Osteoblast (primary cell): ENCODE results near the gene ANKRD13C. TPM values are rescaled to one million over a fixed set of nuclear protein-coding genes. Genes with fewer than 3 reads are reported as not detected.

Experiments
- DNase-seq: peaks from one replicate; pipeline ENCODE4 v3.0.0; 2011; ENCODE audit warnings: low spot score, mixed read lengths; ENCODE audit not compliant: insufficient read length; ENCODE audit errors: missing footprints
- H2AFZ ChIP-seq: 2 replicates; pipeline ENCODE4 v1.6.0; 2011; ENCODE audit warnings: mild to moderate bottlenecking, low read length
- H3K27ac ChIP-seq: 2 replicates; pipeline ENCODE4 v1.5.1; 2011; ENCODE audit warnings: mild to moderate bottlenecking, low read depth, low read length, moderate library complexity
- H3K27me3 ChIP-seq: 2 replicates; pipeline ENCODE4 v1.6.0; 2012; ENCODE audit warnings: mild to moderate bottlenecking, control low read depth, inconsistent platforms, low read length, moderate library complexity; ENCODE audit not compliant: insufficient read depth
- H3K36me3 ChIP-seq: 2 replicates; pipeline ENCODE4 v1.5.1; 2011; ENCODE audit warnings: mild to moderate bottlenecking, low read length, control low read depth, moderate library complexity; ENCODE audit not compliant: insufficient read depth
- H3K4me1 ChIP-seq: 2 replicates; pipeline ENCODE4 v1.5.1; 2011; ENCODE audit warnings: mild to moderate bottlenecking, low read length, control low read depth, moderate library complexity; ENCODE audit not compliant: insufficient read depth
- H3K4me2 ChIP-seq: 2 replicates; pipeline ENCODE4 v1.6.0; 2011; ENCODE audit warnings: mild to moderate bottlenecking, low read length; ENCODE audit not compliant: insufficient read depth
- H3K4me3 ChIP-seq: fragments of 200-600 bp; sonication (generic); 3 replicates; pipeline ENCODE4 v1.5.1; 2012; ENCODE audit warnings: mild to moderate bottlenecking, low read length, inconsistent platforms; ENCODE audit not compliant: insufficient read depth
- H3K79me2 ChIP-seq: 2 replicates; pipeline ENCODE4 v1.6.0; 2012; ENCODE audit warnings: mild to moderate bottlenecking, low read length, control low read depth, inconsistent platforms; ENCODE audit not compliant: insufficient read depth
- H3K9me3 ChIP-seq: 2 replicates; pipeline ENCODE4 v1.5.1; 2011; ENCODE audit warnings: low read depth, low read length, control low read depth
- H4K20me1 ChIP-seq: 2 replicates; pipeline ENCODE4 v1.6.0; 2012; ENCODE audit warnings: mild to moderate bottlenecking, low read length, control low read depth; ENCODE audit not compliant: insufficient read depth
- total RNA-seq: library from RNA; depleted of rRNA; stranded (reverse); fragments of >200 nt; gene quantifications from 2 replicates; pipeline ENCODE4 v1.2.3, GENCODE V29; 2012
- TF ChIP-seq, protein P1 (sequence below): IDR thresholded peaks from 2 replicates; pipeline ENCODE4 v1.5.1; 2011; ENCODE audit warnings: mild to moderate bottlenecking, low read depth, low read length, moderate library complexity; ENCODE audit errors: extremely low read depth

Gene ANKRD13C
- total RNA-seq, 1 donor, result 39.1 TPM

DNA sequence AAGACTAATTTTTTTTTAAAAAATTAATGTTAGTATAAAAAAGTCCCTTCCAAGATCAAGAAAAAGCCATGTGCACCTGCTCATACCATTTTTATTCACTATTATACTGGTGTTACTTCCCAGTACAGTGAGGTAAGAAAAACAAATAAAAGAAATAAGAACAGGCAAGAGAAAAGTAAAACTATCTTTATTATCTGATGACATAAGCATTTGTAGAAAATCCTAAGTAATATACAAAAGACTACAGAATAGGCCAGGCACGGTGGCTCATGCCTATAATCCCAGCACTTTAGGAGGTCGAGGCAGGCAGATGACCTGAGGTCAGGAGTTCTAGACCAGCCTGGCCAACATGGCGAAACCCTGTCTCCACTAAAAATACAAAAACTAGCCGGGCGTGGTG, 68.1 kb downstream of the ANKRD13C start:
- no peaks in the 10 kb centered on the region for H3K4me1 ChIP-seq
- no peak overlapping the region for H3K27ac ChIP-seq
- no peak overlapping the region for H2AFZ ChIP-seq
- no peak for DNase-seq
- H3K27me3 ChIP-seq, result no peaks in the 10 kb centered on the region
- TF ChIP-seq, protein P1, sequence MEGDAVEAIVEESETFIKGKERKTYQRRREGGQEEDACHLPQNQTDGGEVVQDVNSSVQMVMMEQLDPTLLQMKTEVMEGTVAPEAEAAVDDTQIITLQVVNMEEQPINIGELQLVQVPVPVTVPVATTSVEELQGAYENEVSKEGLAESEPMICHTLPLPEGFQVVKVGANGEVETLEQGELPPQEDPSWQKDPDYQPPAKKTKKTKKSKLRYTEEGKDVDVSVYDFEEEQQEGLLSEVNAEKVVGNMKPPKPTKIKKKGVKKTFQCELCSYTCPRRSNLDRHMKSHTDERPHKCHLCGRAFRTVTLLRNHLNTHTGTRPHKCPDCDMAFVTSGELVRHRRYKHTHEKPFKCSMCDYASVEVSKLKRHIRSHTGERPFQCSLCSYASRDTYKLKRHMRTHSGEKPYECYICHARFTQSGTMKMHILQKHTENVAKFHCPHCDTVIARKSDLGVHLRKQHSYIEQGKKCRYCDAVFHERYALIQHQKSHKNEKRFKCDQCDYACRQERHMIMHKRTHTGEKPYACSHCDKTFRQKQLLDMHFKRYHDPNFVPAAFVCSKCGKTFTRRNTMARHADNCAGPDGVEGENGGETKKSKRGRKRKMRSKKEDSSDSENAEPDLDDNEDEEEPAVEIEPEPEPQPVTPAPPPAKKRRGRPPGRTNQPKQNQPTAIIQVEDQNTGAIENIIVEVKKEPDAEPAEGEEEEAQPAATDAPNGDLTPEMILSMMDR, result no peak
- H3K4me3 ChIP-seq, result no peak overlapping the region
- no peak overlapping the region for H3K4me2 ChIP-seq
- no peaks in the 10 kb centered on the region for H3K9me3 ChIP-seq
- peaks cover 6% of the 10 kb centered on the region for H3K79me2 ChIP-seq
- H4K20me1 ChIP-seq, result peaks cover 4% of the 10 kb centered on the region
- H3K36me3 ChIP-seq, result peaks cover 3% of the 10 kb centered on the region

DNA sequence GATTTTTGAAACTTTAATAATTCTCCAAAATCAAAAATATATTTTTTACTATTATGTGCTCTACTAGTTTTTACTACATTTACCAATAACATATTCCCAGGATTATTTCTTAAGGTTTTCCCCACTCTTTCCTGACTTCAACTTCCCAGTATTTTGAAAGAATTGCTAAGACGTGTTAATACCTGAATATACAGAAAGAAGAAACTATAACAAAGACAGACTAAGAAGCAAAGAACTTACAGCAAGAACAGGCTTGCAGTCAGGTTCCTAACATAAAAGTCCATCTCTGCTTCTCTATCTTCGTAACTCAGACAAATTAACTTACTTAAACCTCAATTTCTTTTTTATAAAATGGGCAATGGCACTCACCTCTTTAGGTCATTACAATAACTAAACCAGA, 70.2 kb downstream of the ANKRD13C start:
- DNase-seq, result no peak
- Histone ChIP-seq H2AFZ (no peak overlapping the region), H3K4me2 (no peak overlapping the region), H3K4me1 (no peaks in the 10 kb centered on the region), H3K27ac (no peak overlapping the region), H3K79me2 (peaks cover 6% of the 10 kb centered on the region), H3K36me3 (no peaks in the 10 kb centered on the region), H3K9me3 (no peaks in the 10 kb centered on the region), H4K20me1 (peaks cover 4% of the 10 kb centered on the region), H3K4me3 (no peak overlapping the region), H3K27me3 (no peaks in the 10 kb centered on the region)
- TF ChIP-seq, protein P1, result no peak

DNA sequence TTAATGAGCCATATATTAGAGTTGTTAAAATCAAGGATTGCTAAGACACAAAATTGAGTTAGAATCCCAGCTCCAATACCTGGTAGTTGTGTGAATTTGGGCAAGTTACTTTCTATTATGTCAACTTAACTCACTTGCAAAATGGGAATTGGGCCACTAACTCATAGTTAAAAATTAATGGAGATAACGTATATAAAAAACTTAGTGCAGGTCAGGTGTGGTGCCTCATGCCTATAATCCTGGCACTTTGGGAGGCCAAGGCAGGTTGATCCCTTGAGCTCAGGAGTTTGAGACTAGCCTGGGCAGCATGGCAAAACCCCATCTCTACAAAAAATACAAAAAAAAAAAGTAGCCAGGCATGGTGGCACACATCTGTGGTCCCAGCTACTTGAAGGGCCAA, 75.8 kb downstream of the ANKRD13C start:
- Histone ChIP-seq H3K79me2 (no peaks in the 10 kb centered on the region), H3K36me3 (peaks cover 4% of the 10 kb centered on the region)

DNA sequence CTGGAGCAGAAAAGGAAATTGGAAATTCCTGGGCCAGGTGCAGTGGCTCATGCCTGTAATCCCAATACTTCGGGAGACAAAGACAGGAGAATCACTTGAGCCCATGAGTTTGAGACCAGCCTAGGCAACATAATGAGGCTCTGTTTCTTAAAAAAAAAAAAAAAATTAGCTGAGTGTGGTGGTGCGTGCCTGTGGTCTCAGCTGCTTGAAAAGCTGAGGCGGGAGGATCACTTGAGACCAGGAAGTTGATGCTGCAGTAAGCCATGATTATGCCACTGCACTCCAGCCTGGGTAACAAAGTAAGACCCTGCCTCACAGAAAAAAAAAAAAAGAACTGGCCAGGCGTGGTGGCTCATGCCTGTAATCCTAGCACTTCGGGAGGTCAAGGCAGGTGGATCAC, 76.6 kb downstream of the ANKRD13C start:
- Histone ChIP-seq H4K20me1 (no peaks in the 10 kb centered on the region), H3K27me3 (no peaks in the 10 kb centered on the region), H3K4me2 (no peak overlapping the region), H3K4me1 (no peaks in the 10 kb centered on the region), H3K9me3 (no peaks in the 10 kb centered on the region), H2AFZ (no peak overlapping the region), H3K79me2 (no peaks in the 10 kb centered on the region), H3K4me3 (no peak overlapping the region), H3K36me3 (peaks cover 4% of the 10 kb centered on the region), H3K27ac (no peak overlapping the region)
- TF ChIP-seq, protein P1, result no peak
- DNase-seq, result no peak

More for the DNA sequence above, 75.8 kb downstream of the ANKRD13C start:
- DNase-seq, result no peak
- H3K27me3 ChIP-seq, result no peaks in the 10 kb centered on the region
- no peak overlapping the region for H2AFZ ChIP-seq
- no peaks in the 10 kb centered on the region for H3K9me3 ChIP-seq
- H3K27ac ChIP-seq, result no peak overlapping the region
- no peaks in the 10 kb centered on the region for H3K4me1 ChIP-seq
- H3K4me3 ChIP-seq, result no peak overlapping the region
- H3K4me2 ChIP-seq, result no peak overlapping the region
- TF ChIP-seq, protein P1, result no peak
- H4K20me1 ChIP-seq, result no peaks in the 10 kb centered on the region
